Regular cardiac myocyte (primary cell): ENCODE results near the gene CCDC81. TPM values are rescaled to one million over a fixed set of nuclear protein-coding genes. Genes with fewer than 3 reads are reported as not detected.

Experiments
- total RNA-seq: library from RNA; depleted of rRNA; stranded (reverse); fragments of >200 nt; gene quantifications from 2 replicates; pipeline ENCODE4 v1.2.3, GENCODE V29; 2014

The CCDC81 gene
- 2.5 and 12.1 TPM in 2 replicates for total RNA-seq

GRCh38 chr11:86374586-86374985 lies at the start of gene CCDC81:
TSS of gene CCDC81 (plus strand) at chr11:86374887. CDS start at chr11:86375164, 277 bp downstream.

Other genes with a start within 250 kb of the CCDC81 start
- gene EED, start 130.1 kb upstream of the CCDC81 start, total RNA-seq = 18.0 and 28.0 TPM in 2 replicates
- 59.5 and 94.9 TPM in 2 replicates for gene HIKESHI, start 72.6 kb upstream of the CCDC81 start, total RNA-seq